H1 (cell line): ENCODE results near the gene KIF5A. TPM values are rescaled to one million over a fixed set of nuclear protein-coding genes. Genes with fewer than 3 reads are reported as not detected.

Experiments used
- CTCF ChIA-PET: fragments of 300-600 bp; sonication (Branson Sonifier 250); formaldehyde crosslinking; loops from one replicate; lab custom pipeline; 2021; ENCODE audit not compliant: partially characterized antibody; lab: Charles Lee
- POLR2A ChIA-PET: fragments of 300-600 bp; sonication (Branson Sonifier 250); formaldehyde crosslinking; loops from one replicate; lab custom pipeline; 2021; ENCODE audit warnings: inconsistent platforms; ENCODE audit not compliant: partially characterized antibody; lab: Charles Lee
- DNase-seq, 2 experiments: peaks; one replicate each; pipeline versions ENCODE4 v3.0.0 to v3.0.0-alpha.2; 2010 to 2022; ENCODE audit warnings: low spot score in 2 of 2, low read depth in 1 of 2, mixed read lengths in 1 of 2
- FAIRE-seq: peaks from 2 replicates; lab custom pipeline; 2011; peaks lifted over from hg19 to GRCh38; lab: Jason Lieb, UNC
- H2AFZ ChIP-seq: 2 replicates; pipeline ENCODE4 v1.8.1; 2012; ENCODE audit warnings: low read length, inconsistent platforms
- H2AK5ac ChIP-seq: 2 replicates; pipeline ENCODE4 v1.6.1; 2013; ENCODE audit warnings: low read depth, low read length
- H2BK120ac ChIP-seq: replicated peaks from 2 replicates; pipeline ENCODE3; 2013; ENCODE audit warnings: low read depth, low read length, inconsistent platforms
- H2BK12ac ChIP-seq: 2 replicates; pipeline ENCODE4 v1.6.1; 2013; ENCODE audit warnings: low read depth, low read length
- H2BK15ac ChIP-seq: 2 replicates; pipeline ENCODE4 v1.6.1; 2013; ENCODE audit warnings: low read length
- H2BK20ac ChIP-seq: 2 replicates; pipeline ENCODE4 v1.6.1; 2013; ENCODE audit warnings: low read length
- H2BK5ac ChIP-seq: 2 replicates; pipeline ENCODE4 v1.6.1; 2013; ENCODE audit warnings: low read depth, low read length
- H3K14ac ChIP-seq: 2 replicates; pipeline ENCODE4 v1.6.1; 2013; ENCODE audit warnings: inconsistent platforms; ENCODE audit not compliant: insufficient read length
- H3K18ac ChIP-seq: 2 replicates; pipeline ENCODE4 v1.6.1; 2013; ENCODE audit warnings: low read length; ENCODE audit errors: extremely low read depth
- H3K23ac ChIP-seq: 2 replicates; pipeline ENCODE4 v1.6.1; 2013; ENCODE audit warnings: inconsistent platforms; ENCODE audit not compliant: insufficient read length
- H3K23me2 ChIP-seq: 2 replicates; pipeline ENCODE4 v1.6.1; 2013; ENCODE audit warnings: low read depth, low read length
- H3K27ac ChIP-seq: 2 replicates; pipeline ENCODE4 v1.6.1; 2011; ENCODE audit warnings: low read depth, low read length, inconsistent platforms
- H3K27me3 ChIP-seq, 4 experiments: replicated peaks in 1 of 4; 1 replicate in 1 of 4; 2 replicates in 3 of 4; pipeline versions ENCODE4 v1.6.1 to v1.8.1; 2011 to 2013; ENCODE audit warnings: low read length in 3 of 4, mild to moderate bottlenecking in 3 of 4, inconsistent platforms in 2 of 4, mixed read lengths in 2 of 4, moderate library complexity in 1 of 4; ENCODE audit not compliant: control insufficient read depth in 3 of 4, insufficient read depth in 3 of 4; ENCODE audit errors: extremely low read depth in 1 of 4
- H3K36me3 ChIP-seq, 4 experiments: 2 replicates each; pipeline versions ENCODE4 v1.6.1 to v1.8.1; 2011 to 2013; ENCODE audit warnings: mild to moderate bottlenecking in 4 of 4, low read length in 3 of 4, moderate library complexity in 2 of 4, control low read depth in 1 of 4, inconsistent platforms in 1 of 4; ENCODE audit not compliant: insufficient read depth in 4 of 4, control insufficient read depth in 2 of 4
- H3K4ac ChIP-seq: replicated peaks from 2 replicates; pipeline ENCODE3; 2013; ENCODE audit warnings: low read length, low read depth, mixed read lengths, inconsistent platforms; ENCODE audit not compliant: insufficient read length
- H3K4me1 ChIP-seq, 4 experiments: replicated peaks in 1 of 4; 1 replicate in 1 of 4; 2 replicates in 3 of 4; pipeline versions ENCODE4 v1.6.1 to v1.8.1; 2011 to 2013; ENCODE audit warnings: low read length in 3 of 4, inconsistent platforms in 2 of 4, mixed read lengths in 1 of 4; ENCODE audit not compliant: insufficient read depth in 4 of 4, control insufficient read depth in 3 of 4
- H3K4me2 ChIP-seq, 2 experiments: 2 replicates each; pipeline versions ENCODE4 v1.6.1 to v1.8.1; 2011 to 2013; ENCODE audit warnings: low read depth in 2 of 2, low read length in 2 of 2, control low read depth in 1 of 2, inconsistent platforms in 1 of 2, mild to moderate bottlenecking in 1 of 2; ENCODE audit not compliant: insufficient read depth in 1 of 2
- H3K4me3 ChIP-seq, 4 experiments: fragments of 200-600, 300-600 bp in 1 of 4; sonication (generic), shearing (Covaris generic), sonication (Bioruptor Twin) in 1 of 4; 2 replicates each; pipeline versions ENCODE4 v1.5.1 to v1.8.1; 2011 to 2016; ENCODE audit warnings: low read length in 4 of 4, low read depth in 3 of 4, control low read depth in 2 of 4, inconsistent platforms in 2 of 4, mild to moderate bottlenecking in 2 of 4, mixed read lengths in 1 of 4, moderate library complexity in 1 of 4; ENCODE audit not compliant: insufficient read depth in 2 of 4; ENCODE audit errors: extremely low read depth in 1 of 4
- H3K56ac ChIP-seq: replicated peaks from 2 replicates; pipeline ENCODE3; 2013; ENCODE audit warnings: low read depth, mild to moderate bottlenecking, mixed read lengths, low read length, inconsistent platforms; ENCODE audit not compliant: insufficient read length
- H3K79me1 ChIP-seq: 2 replicates; pipeline ENCODE4 v1.6.1; 2013; ENCODE audit warnings: low read depth, low read length, control low read depth
- H3K79me2 ChIP-seq, 2 experiments: 2 replicates each; pipeline versions ENCODE4 v1.6.1 to v1.8.1; 2012 to 2013; ENCODE audit warnings: low read length in 2 of 2, mild to moderate bottlenecking in 2 of 2, inconsistent platforms in 1 of 2; ENCODE audit not compliant: insufficient read depth in 2 of 2, control insufficient read depth in 1 of 2
- H3K9ac ChIP-seq, 4 experiments: replicated peaks in 1 of 4; 1 replicate in 1 of 4; 2 replicates in 3 of 4; pipeline versions ENCODE4 v1.6.1 to v1.8.1; 2011 to 2013; ENCODE audit warnings: low read depth in 3 of 4, low read length in 3 of 4, control low read depth in 2 of 4, mild to moderate bottlenecking in 2 of 4, moderate library complexity in 2 of 4, inconsistent platforms in 1 of 4; ENCODE audit errors: extremely low read depth in 1 of 4
- H3K9me3 ChIP-seq, 2 experiments: 2 replicates each; pipeline versions ENCODE4 v1.6.1 to v1.8.1; 2012 to 2013; ENCODE audit warnings: mild to moderate bottlenecking in 2 of 2, moderate library complexity in 2 of 2, control low read depth in 1 of 2, inconsistent platforms in 1 of 2, low read depth in 1 of 2, low read length in 1 of 2, mixed read lengths in 1 of 2; ENCODE audit not compliant: insufficient read depth in 2 of 2
- H4K20me1 ChIP-seq, 2 experiments: replicated peaks in 1 of 2; 2 replicates each; pipeline versions ENCODE3 to v1.8.1; 2011 to 2013; ENCODE audit warnings: inconsistent platforms in 2 of 2, low read length in 2 of 2, mild to moderate bottlenecking in 1 of 2; ENCODE audit not compliant: insufficient read depth in 2 of 2, control insufficient read depth in 1 of 2
- H4K5ac ChIP-seq: 2 replicates; pipeline ENCODE4 v1.6.1; 2013; ENCODE audit warnings: low read length, low read depth, mixed read lengths, inconsistent platforms; ENCODE audit not compliant: insufficient read length
- H4K8ac ChIP-seq: 2 replicates; pipeline ENCODE4 v1.8.0; 2013; ENCODE audit warnings: mild to moderate bottlenecking, moderate library complexity, low read length, inconsistent platforms; ENCODE audit not compliant: insufficient read depth; ENCODE audit errors: extremely low read depth
- H4K91ac ChIP-seq: replicated peaks from 2 replicates; pipeline ENCODE3; 2013; ENCODE audit warnings: low read length, mixed read lengths, inconsistent platforms; ENCODE audit not compliant: insufficient read length
- EP300 ChIP-seq, 2 experiments: IDR thresholded peaks; 1 replicate in 1 of 2; 2 replicates in 1 of 2; pipeline ENCODE4 v1.6.1; 2011 to 2012; ENCODE audit warnings: low read depth in 2 of 2, low read length in 2 of 2, mild to moderate bottlenecking in 2 of 2, borderline replicate concordance in 1 of 2, inconsistent platforms in 1 of 2, moderate library complexity in 1 of 2
- GTF2F1 ChIP-seq: IDR thresholded peaks from 2 replicates; pipeline ENCODE4 v1.6.1; 2012; ENCODE audit warnings: low read depth, low read length, improper control_type of control experiment, borderline replicate concordance
- JUN ChIP-seq: IDR thresholded peaks from 2 replicates; pipeline ENCODE4 v1.6.1; 2011; ENCODE audit warnings: low read depth, mild to moderate bottlenecking, improper control_type of control experiment, low read length
- JUND ChIP-seq: IDR thresholded peaks from 2 replicates; pipeline ENCODE4 v1.6.1; 2011; ENCODE audit warnings: mild to moderate bottlenecking, improper control_type of control experiment, low read length
- NRF1 ChIP-seq: IDR thresholded peaks from 2 replicates; pipeline ENCODE4 v1.6.1; 2011; ENCODE audit warnings: mild to moderate bottlenecking, low read depth, low read length, improper control_type of control experiment
- SIX5 ChIP-seq: IDR thresholded peaks from 2 replicates; pipeline ENCODE4 v1.6.1; 2011; ENCODE audit warnings: mild to moderate bottlenecking, low read depth, low read length
- TAF1 ChIP-seq: IDR thresholded peaks from 2 replicates; pipeline ENCODE4 v1.6.1; 2011; ENCODE audit warnings: mild to moderate bottlenecking, low read depth, low read length
- WGBS, 2 experiments: shearing (Covaris generic) in 1 of 2; methylation state at CpG; one replicate each; pipeline versions ENCODE4 v1.1.6 to v1.1.7; 2013 to 2015; ENCODE audit warnings: low lambda C conversion rate in 2 of 2, mixed read lengths in 2 of 2, inconsistent platforms in 1 of 2, low coverage in 1 of 2, missing lambda C conversion rate in 1 of 2; ENCODE audit not compliant: insufficient replicate concordance in 2 of 2, insufficient coverage in 1 of 2, insufficient read length in 1 of 2; ENCODE audit errors: extremely low coverage in 1 of 2, missing lambda C conversion rate in 1 of 2; 5-methylcytosine and 5-hydroxymethylcytosine counted together
- polyA plus RNA-seq, 7 experiments: library from polyadenylated mRNA; depleted of rRNA in 3 of 7; stranded (reverse) in 5 of 7; unstranded in 2 of 7; fragments of >200 nt in 5 of 7; fragments of 200-250 nt in 2 of 7; gene quantifications; 1 replicate in 5 of 7; 2 replicates in 1 of 7; 4 replicates in 1 of 7; pipeline versions ENCODE4 v1.2.1 to v1.2.3, GENCODE V29; 2011 to 2013; ENCODE audit warnings: missing spikeins in 2 of 7, mixed read lengths in 2 of 7
- total RNA-seq: library from RNA; stranded (reverse); fragmentation: NEBNext Ultra II Directional; extraction: Animal tissue kit (Norgen Biotek cat#: 25700); gene quantifications from 2 replicates; pipeline ENCODE4 v1.2.1, GENCODE V29; 2021

KIF5A gene
- total and polyA plus RNA-seq, 2 of the 8 experiments (the other 6 are each of a cell fraction or from before 2014, with no cell fraction given): 10.7 to 21.9 TPM

DNA sequence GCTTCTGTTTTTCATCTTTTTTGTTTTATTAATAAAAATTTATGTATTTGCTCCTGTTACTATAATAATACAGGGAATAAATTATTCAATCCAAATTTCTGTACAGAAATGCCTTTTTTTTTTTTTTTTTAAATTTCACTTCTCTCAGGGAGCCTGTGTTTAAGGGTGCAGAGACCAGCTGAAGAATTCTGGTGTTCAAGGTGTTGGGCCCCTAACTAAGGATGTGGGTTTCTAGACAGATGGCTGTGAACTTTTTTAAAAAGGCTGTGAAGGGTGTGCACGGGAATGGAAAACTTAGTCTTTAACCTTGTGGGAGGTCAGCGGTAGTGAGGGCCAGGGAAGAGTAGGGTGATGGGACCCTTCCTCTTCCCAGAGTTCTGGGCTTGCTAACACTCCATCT, 53.5 kb downstream of the KIF5A start:
- Histone ChIP-seq H3K9me3 (no peaks in the 10 kb centered on the region), H2BK120ac (no peak overlapping the region), H3K14ac (no peak overlapping the region), H3K4me1 (peaks cover under 1 to 4% (median 2%) of the 10 kb centered on the region in 4 experiments), H3K79me2 (peaks cover 0 to 10% of the 10 kb centered on the region in 2 experiments; a peak in 1 of 4 replicates), H2AFZ (no peak overlapping the region), H3K9ac (no peak overlapping the region; a peak in 2 of 7 replicates), H2BK20ac (no peak overlapping the region), H3K4me2 (peak overlapping the region; percentile 76 to 83; a peak in 1 of 4 replicates), H4K5ac (no peak overlapping the region), H3K27me3 (no peaks in the 10 kb centered on the region), H3K23me2 (peaks cover 11% of the 10 kb centered on the region), H3K79me1 (no peaks in the 10 kb centered on the region; the same call in 1 of the 2 replicates)
- no peak for FAIRE-seq
- TF ChIP-seq JUN (no peak), TAF1 (no peak), EP300 (IDR thresholded peaks at IDR 0.05; ENCODE audit: borderline replicate concordance in 1 of 2, low read depth in 2 of 2, low read length in 2 of 2) (no peak), NRF1 (no peak), GTF2F1 (no peak), JUND (no peak), SIX5 (no peak)
- TF ChIP-seq, all 59 proteins: peak for 0
- CTCF ChIA-PET: interaction anchor here (0.6 to 6.0 kb wide), 6 partner anchors 17 to 175 kb away, joined by 3 to 40 read pairs (median 3); no protein-coding TSS in a partner anchor
- Histone ChIP-seq H3K4ac (no peak overlapping the region), H2AK5ac (no peak overlapping the region), H3K23ac (no peak overlapping the region), H2BK15ac (peak overlapping the region; percentile 92; the same call in 1 of the 2 replicates), H3K18ac (no peak overlapping the region), H4K8ac (no peak overlapping the region), H3K4me3 (peak overlapping the region in 1 of 4 experiments; percentile 84; a peak in 1 of 8 replicates), H2BK12ac (no peak overlapping the region), H2BK5ac (peak overlapping the region; percentile 18; the same call in 1 of the 2 replicates), H4K91ac (no peak overlapping the region), H3K36me3 (peaks cover 5 to 23% (median 17%) of the 10 kb centered on the region in 4 experiments; a peak in 6 of 8 replicates), H4K20me1 (peaks cover 0 to 2% of the 10 kb centered on the region in 2 experiments), H3K56ac (no peak overlapping the region), H3K27ac (no peak overlapping the region)
- POLR2A ChIA-PET: interaction anchor here (0.6 to 7.7 kb wide), 14 partner anchors 10 to 336 kb away, joined by 3 to 60 read pairs (median 4); partner anchors contain the start of gene PIP4K2C
- no peak for DNase-seq
- 70% methylated on average over 2 of the region's 2 CpGs; no CpG with 5 or more reads in 1 of the 2 experiments for whole genome bisulfite sequencing, 2 experiments
